ENCODE data around the gene GNA12.

The GNA12 gene

DNA sequence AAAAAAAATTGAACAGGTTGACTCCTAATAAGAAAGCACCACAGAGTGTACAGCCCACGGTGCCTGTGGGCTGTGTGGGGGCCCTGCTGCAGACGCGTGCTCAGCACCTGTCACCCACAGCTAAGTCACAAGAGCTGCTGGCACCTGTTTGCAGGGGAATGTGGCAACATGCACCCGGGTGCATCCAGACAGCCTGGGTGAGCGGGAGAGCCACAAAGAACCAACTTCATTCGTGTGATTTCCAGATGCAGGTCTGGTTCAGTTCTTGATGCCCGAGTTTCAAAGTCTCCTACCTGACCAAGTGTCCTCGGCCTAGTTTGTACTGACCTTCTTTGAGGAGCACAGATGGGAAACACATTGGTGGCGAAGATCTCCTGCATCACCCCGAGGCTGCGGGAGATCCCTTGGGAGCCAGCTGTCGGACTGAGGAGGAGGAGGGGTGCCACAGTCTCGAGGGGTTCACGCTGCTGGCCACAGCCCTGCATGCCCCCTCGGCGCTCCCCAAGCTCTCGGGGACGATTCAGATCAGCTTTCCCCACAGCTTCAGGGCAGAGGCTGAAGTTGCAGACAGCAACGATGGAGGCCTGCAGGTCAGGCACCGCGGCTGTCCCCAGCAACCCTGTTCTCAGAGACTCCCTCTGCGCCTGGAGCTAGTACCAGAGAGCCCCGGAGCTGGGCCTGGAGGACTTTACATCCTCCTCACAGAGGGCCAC lies 120.8 kb downstream of the GNA12 start:
- no peak overlapping the region for H3K27ac ChIP-seq
- no peak for TF ChIP-seq ZFX (IDR thresholded peaks at IDR 0.05; ENCODE audit: borderline replicate concordance)
- TF ChIP-seq, protein P1, sequence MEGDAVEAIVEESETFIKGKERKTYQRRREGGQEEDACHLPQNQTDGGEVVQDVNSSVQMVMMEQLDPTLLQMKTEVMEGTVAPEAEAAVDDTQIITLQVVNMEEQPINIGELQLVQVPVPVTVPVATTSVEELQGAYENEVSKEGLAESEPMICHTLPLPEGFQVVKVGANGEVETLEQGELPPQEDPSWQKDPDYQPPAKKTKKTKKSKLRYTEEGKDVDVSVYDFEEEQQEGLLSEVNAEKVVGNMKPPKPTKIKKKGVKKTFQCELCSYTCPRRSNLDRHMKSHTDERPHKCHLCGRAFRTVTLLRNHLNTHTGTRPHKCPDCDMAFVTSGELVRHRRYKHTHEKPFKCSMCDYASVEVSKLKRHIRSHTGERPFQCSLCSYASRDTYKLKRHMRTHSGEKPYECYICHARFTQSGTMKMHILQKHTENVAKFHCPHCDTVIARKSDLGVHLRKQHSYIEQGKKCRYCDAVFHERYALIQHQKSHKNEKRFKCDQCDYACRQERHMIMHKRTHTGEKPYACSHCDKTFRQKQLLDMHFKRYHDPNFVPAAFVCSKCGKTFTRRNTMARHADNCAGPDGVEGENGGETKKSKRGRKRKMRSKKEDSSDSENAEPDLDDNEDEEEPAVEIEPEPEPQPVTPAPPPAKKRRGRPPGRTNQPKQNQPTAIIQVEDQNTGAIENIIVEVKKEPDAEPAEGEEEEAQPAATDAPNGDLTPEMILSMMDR (IDR thresholded peaks at IDR 0.05), result no peak

DNA sequence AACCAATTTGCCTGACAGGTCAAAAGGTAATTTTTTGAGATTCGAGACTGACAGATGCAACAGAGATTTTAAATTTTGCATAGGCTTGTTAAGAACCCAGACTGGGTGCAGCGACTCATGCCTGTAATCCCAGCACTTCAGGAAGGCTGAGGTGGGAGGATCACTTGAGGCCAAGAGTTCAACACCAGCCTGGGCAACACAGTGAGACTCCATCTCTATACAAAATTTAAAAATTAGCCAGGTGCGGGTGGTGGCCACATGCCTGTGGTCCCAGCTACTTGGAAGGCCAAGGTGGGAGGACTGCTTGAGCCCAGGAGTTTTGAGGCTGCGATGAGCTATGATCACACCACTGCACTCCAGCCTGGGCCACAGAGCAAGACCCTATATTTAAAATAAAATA lies 121.5 kb downstream of the GNA12 start:
- H3K27ac ChIP-seq, result no peak overlapping the region
- TF ChIP-seq, protein P1 (IDR thresholded peaks at IDR 0.05), result no peak
- no peak for TF ChIP-seq ZFX (IDR thresholded peaks at IDR 0.05; ENCODE audit: borderline replicate concordance)

DNA sequence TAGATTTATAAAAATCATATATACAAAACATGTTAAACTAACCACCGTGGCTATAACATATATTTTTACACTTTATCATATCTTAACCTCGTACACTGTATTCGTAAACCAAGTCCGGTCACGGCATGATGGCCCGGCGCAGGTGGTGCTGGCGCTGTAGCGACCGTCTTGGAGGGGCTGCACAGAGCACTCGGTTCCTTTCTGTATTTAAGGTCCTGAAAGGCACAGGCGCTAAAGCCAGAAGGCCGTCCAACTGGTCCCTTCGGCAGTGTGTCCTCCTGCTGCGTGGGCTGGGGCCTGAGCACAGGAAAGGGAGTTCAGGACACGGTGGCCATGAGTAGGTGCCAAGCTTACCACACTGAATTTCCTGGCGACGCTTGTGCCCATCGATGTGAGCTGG lies 122.3 kb downstream of the GNA12 start:
- H3K27ac ChIP-seq, result no peak overlapping the region
- TF ChIP-seq ZFX (IDR thresholded peaks at IDR 0.05; ENCODE audit: borderline replicate concordance), result no peak
- TF ChIP-seq, protein P1 (IDR thresholded peaks at IDR 0.05), result no peak

DNA sequence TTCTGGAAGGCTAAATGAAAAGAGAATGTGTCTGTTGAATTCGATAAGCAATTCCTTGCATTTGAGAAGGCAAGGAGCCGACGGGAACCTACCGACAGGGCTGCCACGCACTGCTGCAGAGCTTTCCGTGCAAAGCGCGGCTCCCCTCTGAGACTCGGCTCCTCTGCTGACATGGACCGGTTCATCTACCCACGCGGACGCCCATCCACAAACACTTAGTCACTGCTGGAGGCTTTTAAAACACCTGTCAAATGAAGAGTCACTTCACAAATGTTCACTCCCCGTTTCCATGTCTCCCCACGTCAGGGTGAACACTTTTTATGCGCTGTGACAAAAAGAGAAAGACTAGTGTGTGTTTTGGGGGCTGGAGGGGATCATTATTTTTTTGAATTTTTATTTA lies 124.1 kb downstream of the GNA12 start:
- no peak overlapping the region for H3K27ac ChIP-seq
- TF ChIP-seq, protein P1 (IDR thresholded peaks at IDR 0.05), result no peak
- TF ChIP-seq ZFX (IDR thresholded peaks at IDR 0.05; ENCODE audit: borderline replicate concordance), result no peak

DNA sequence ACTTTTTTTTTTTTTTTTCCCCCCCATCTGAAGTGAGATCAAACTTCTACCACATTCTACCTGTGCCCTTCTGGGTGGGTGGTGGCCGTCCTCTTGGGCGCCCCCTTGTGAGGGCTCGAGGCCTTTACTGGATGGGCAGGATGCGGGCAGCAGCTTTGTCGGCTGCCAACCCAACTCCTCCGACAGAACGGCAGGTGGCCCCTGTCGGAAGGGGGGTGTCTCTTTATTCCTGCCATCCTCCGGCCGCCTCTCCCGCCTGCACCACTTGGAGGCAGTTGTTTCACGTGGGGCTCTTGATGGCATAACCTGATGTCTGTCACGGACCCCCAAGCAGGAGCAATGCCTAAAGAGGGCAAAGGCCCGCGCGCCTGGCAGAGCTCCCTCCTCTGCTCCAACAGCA lies 125.1 kb downstream of the GNA12 start:
- H3K27ac ChIP-seq, result no peak overlapping the region
- TF ChIP-seq, protein P1 (IDR thresholded peaks at IDR 0.05), result peak; percentile 98
- no peak for TF ChIP-seq ZFX (IDR thresholded peaks at IDR 0.05; ENCODE audit: borderline replicate concordance)

DNA sequence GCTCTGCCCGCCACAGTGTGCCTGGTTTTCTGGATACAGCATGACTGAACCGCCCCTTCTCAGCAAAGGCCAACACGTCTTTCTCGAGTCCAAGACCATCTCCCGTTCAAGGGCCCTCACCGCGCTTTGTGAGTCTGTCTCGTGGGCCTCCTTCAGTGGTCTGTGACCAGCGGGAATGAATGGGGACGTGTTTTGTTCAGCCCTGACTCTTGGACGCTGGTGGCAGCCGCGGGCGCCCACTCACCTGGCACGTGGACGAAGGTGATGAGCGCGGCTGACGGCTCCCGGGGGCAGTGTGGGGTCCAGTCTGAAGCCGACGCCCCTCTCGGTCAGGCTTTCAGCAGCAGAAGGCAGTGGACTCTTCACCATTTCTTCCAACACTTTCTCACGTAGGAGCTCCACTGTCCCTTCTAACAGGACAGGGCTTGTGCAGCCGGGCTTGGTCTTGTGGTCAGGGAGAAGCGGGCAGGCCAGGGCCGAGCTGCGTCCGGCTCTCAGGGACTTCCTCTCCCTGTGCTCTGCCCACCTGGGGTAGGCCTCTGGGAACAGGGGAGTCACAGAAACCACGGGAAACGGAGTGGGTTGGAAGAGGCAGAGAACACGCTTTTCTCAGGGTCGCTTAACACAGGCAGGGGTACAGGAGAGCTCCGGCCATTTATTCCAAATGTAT lies 125.7 kb downstream of the GNA12 start:
- H3K27ac ChIP-seq, result no peak overlapping the region
- no peak for TF ChIP-seq ZFX (IDR thresholded peaks at IDR 0.05; ENCODE audit: borderline replicate concordance)
- TF ChIP-seq, protein P1 (IDR thresholded peaks at IDR 0.05), result no peak

All from 22Rv1 (cell line).